Brain microvascular endothelial cell (primary cell): Measurements from ENCODE around the gene SLC16A11.

Experiments
- DNase-seq: peaks from one replicate; pipeline ENCODE4 v3.0.0-alpha.2; 2020
- H3K27ac ChIP-seq: fragments of 250-450 bp; sonication (Bioruptor Pico); 2 replicates; pipeline ENCODE4 v1.5.1; 2020; ENCODE audit warnings: mild to moderate bottlenecking, moderate library complexity
- H3K27me3 ChIP-seq: fragments of 250-450 bp; sonication (Bioruptor Pico); replicated peaks from 2 replicates; pipeline ENCODE4 v1.5.1; 2020; ENCODE audit warnings: mild to moderate bottlenecking
- H3K36me3 ChIP-seq: fragments of 250-450 bp; sonication (Bioruptor Pico); replicated peaks from 2 replicates; pipeline ENCODE4 v1.5.1; 2020; ENCODE audit warnings: mild to moderate bottlenecking
- H3K4me3 ChIP-seq: 2 replicates; pipeline ENCODE4 v1.5.1; 2011; ENCODE audit warnings: low read depth, mild to moderate bottlenecking, control low read depth, low read length, moderate library complexity
- in situ Hi-C: cut with HindIII; loops from 2 replicates; pipeline ENCODE4 v1.10.0; 2017; ENCODE audit warnings: low sequenced_read_pairs, low pct_ligation_motif_present
- TF ChIP-seq, protein P1 (sequence below): IDR thresholded peaks from 2 replicates; pipeline ENCODE4 v1.5.1; 2011; ENCODE audit warnings: low read depth, mild to moderate bottlenecking, moderate library complexity, low read length, control low read depth, inconsistent platforms; ENCODE audit errors: missing control alignments

SLC16A11 gene

GRCh38 chr17:7029659-7030058 lies 14.2 kb downstream of the SLC16A11 start:
- Histone ChIP-seq H3K36me3 (no peaks in the 10 kb centered on the region), H3K27ac (no peak overlapping the region), H3K4me3 (no peak overlapping the region), H3K27me3 (no peaks in the 10 kb centered on the region)
- no peak for DNase-seq
- in situ Hi-C loops, result no loop called here
- TF ChIP-seq, protein P1, sequence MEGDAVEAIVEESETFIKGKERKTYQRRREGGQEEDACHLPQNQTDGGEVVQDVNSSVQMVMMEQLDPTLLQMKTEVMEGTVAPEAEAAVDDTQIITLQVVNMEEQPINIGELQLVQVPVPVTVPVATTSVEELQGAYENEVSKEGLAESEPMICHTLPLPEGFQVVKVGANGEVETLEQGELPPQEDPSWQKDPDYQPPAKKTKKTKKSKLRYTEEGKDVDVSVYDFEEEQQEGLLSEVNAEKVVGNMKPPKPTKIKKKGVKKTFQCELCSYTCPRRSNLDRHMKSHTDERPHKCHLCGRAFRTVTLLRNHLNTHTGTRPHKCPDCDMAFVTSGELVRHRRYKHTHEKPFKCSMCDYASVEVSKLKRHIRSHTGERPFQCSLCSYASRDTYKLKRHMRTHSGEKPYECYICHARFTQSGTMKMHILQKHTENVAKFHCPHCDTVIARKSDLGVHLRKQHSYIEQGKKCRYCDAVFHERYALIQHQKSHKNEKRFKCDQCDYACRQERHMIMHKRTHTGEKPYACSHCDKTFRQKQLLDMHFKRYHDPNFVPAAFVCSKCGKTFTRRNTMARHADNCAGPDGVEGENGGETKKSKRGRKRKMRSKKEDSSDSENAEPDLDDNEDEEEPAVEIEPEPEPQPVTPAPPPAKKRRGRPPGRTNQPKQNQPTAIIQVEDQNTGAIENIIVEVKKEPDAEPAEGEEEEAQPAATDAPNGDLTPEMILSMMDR, result no peak

GRCh38 chr17:7029096-7029495 lies 14.8 kb downstream of the SLC16A11 start:
- Histone ChIP-seq H3K27ac (no peak overlapping the region), H3K27me3 (no peaks in the 10 kb centered on the region), H3K4me3 (no peak overlapping the region), H3K36me3 (no peaks in the 10 kb centered on the region)
- in situ Hi-C loops, result no loop called here
- DNase-seq, result no peak
- TF ChIP-seq, protein P1, result no peak

- TF ChIP-seq, protein P1, result no peak
- DNase-seq, result no peak
- no peak overlapping the region for H3K4me3 ChIP-seq
- in situ Hi-C loops, result no loop called here
- no peak overlapping the region for H3K27ac ChIP-seq
- no peaks in the 10 kb centered on the region for H3K36me3 ChIP-seq
- H3K27me3 ChIP-seq, result no peaks in the 10 kb centered on the region
Measured at GRCh38 chr17:7027335-7027734, 16.6 kb downstream of the SLC16A11 start.

- in situ Hi-C loops, result no loop called here
- no peak overlapping the region for H3K4me3 ChIP-seq
- no peak for DNase-seq
- no peak overlapping the region for H3K27ac ChIP-seq
- no peaks in the 10 kb centered on the region for H3K27me3 ChIP-seq
- TF ChIP-seq, protein P1, result no peak
- no peaks in the 10 kb centered on the region for H3K36me3 ChIP-seq
Measured at GRCh38 chr17:7026471-7027115, 17.3 kb downstream of the SLC16A11 start.

DNA sequence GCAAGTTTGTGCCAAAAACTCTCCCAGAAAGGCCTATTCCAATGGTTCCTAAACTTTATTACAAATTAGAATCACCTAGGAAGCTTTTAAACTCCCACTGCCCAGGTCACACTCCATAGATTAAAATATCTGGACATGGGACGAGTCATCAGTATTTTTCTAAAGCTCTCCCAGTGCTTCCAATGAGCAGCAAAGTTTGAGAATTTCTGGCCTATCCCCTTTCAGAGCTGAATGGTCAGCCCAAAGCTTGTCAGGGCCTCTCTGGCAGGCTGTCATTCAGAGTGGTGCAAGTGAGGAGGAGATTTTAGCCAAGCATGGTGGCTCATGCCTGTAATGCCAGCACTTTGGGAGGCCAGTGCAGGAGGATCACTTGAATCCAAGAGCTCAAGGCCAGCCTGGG lies 18.6 kb downstream of the SLC16A11 start:
- in situ Hi-C loops, result no loop called here

More for the DNA sequence above, 18.6 kb downstream of the SLC16A11 start:
- DNase-seq, result no peak
- no peaks in the 10 kb centered on the region for H3K27me3 ChIP-seq
- H3K36me3 ChIP-seq, result no peaks in the 10 kb centered on the region
- H3K27ac ChIP-seq, result no peak overlapping the region
- TF ChIP-seq, protein P1, result no peak
- H3K4me3 ChIP-seq, result no peak overlapping the region
